ENCODE measurements around the gene KAT2A. TPM values are rescaled to one million over a fixed set of nuclear protein-coding genes. Genes with fewer than 3 reads are reported as not detected.

The KAT2A gene
- total RNA-seq, 4 donors from 2014 or later: 36.3 to 107 (median 57.1) TPM

DNA sequence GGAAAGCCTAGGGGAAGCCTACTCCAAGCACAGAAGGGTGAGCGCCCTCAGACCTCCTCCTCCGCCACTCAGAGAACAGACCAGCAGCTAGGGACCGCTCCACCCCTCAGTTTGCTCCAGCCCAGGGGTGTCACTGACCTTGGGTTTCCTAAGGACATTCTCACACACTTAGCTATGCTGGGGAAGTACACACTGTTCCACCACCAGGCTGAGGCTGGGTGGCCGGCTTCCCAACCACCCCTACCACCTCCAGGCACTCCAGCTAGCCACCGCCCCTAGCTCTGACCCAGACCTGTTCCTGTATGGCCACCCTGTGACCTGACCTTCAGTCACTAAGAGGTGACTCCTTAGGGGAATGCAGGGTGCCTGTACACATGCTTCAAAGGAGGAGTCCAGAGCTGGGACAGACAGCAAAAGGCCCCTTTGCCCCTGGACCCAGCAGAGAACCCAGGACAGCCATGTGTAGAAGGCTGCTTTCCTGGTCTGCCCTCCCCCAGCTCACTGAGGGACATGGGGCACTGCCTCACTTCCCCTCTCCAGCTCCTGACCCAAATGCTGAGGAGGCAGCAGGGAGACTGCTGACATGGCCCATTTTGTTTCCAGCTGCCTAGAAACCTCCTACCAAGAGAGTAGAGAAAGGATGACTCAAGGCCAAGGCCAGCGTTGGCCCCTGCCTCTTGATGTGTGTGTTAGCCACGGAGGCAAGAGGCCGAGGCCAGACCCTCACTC is 8.1 kb upstream of the KAT2A start:
- no peak overlapping the region for H3K4me3 ChIP-seq
- no peaks in the 10 kb centered on the region for H3K27me3 ChIP-seq
- peak overlapping the region; percentile 46 for H3K27ac ChIP-seq
- 83% methylated on average over 6 of the region's 8 CpGs for WGBS
- DNase-seq (ENCODE audit: low spot score in 2 of 2): no peak
- no peaks in the 10 kb centered on the region for H3K9me3 ChIP-seq
- H3K36me3 ChIP-seq: peaks cover 60% of the 10 kb centered on the region
- TF ChIP-seq POLR2A (IDR thresholded peaks at IDR 0.05) (no peak), CTCF (IDR thresholded peaks at IDR 0.05) (no peak), POLR2AphosphoS5 (IDR thresholded peaks at IDR 0.05) (no peak)
- H3K4me1 ChIP-seq: peaks cover 48% of the 10 kb centered on the region

DNA sequence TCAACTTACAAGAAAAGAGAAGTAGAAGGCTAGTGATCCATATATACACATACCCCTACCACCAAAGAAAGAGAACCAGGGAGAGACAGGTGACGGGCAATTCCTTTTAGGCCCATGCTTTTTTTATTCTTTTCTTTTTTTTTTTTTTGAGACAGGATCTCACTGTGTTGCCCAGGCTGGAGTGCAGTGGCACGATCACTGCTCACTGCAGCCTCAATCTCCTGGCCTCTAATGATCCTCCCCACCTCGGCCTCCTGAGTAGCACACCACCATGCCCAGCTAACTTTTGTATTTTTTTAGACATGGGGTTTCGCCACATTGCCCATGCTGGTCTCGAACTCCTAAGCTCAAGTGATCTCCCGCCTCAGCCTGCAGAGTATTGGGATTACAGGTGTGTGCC is 6.2 kb upstream of the KAT2A start:
- no peak for DNase-seq (ENCODE audit: low spot score in 2 of 2)
- Histone ChIP-seq H3K27ac (no peak overlapping the region), H3K9me3 (no peaks in the 10 kb centered on the region), H3K27me3 (no peaks in the 10 kb centered on the region), H3K36me3 (peaks cover 60% of the 10 kb centered on the region), H3K4me1 (peaks cover 34% of the 10 kb centered on the region), H3K4me3 (no peak overlapping the region)
- WGBS: 91% methylated on average over 6 of the region's 6 CpGs
- TF ChIP-seq POLR2A (IDR thresholded peaks at IDR 0.05): no peak
- no peak for TF ChIP-seq POLR2AphosphoS5 (IDR thresholded peaks at IDR 0.05)
- TF ChIP-seq EP300 (IDR thresholded peaks at IDR 0.05): no peak
- no peak for TF ChIP-seq CTCF (IDR thresholded peaks at IDR 0.05)

GRCh38 chr17:42126836-42127235 is 5.7 kb upstream of the KAT2A start:
- Histone ChIP-seq H3K4me3 (no peak overlapping the region), H3K27me3 (no peaks in the 10 kb centered on the region), H3K4me1 (peaks cover 34% of the 10 kb centered on the region), H3K9me3 (no peaks in the 10 kb centered on the region), H3K36me3 (peaks cover 60% of the 10 kb centered on the region), H3K27ac (no peak overlapping the region)
- TF ChIP-seq POLR2A (IDR thresholded peaks at IDR 0.05) (no peak), POLR2AphosphoS5 (IDR thresholded peaks at IDR 0.05) (no peak), CTCF (IDR thresholded peaks at IDR 0.05) (no peak)
- DNase-seq (ENCODE audit: low spot score in 2 of 2): no peak
- WGBS: 63% methylated on average over 3 of the region's 3 CpGs

GRCh38 chr17:42125565-42125964 is 4.4 kb upstream of the KAT2A start:
- Histone ChIP-seq H3K36me3 (peaks cover 60% of the 10 kb centered on the region), H3K4me3 (no peak overlapping the region)
- 71% methylated on average over 6 of the region's 12 CpGs for WGBS

DNA sequence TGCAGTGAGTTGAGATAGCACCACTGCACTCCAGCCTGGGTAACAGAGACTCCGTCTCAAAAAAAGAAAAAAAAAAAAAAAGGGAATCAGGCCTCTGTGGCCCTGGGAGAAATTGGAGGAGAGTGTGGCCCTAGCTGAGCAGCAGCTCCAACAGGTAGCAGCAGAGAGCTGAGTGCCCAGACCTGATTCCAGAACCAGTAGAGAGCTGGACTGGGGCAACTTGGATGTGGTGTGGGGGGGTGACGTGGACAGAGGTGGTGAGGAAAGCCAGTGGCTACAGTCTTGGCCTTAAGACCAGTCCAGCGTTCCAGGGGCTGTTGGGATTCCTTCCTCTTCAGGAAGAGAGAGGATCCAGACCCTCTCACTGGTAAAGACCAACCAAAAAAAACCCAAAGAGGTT is 3.1 kb upstream of the KAT2A start:
- DNase-seq (ENCODE audit: low spot score in 2 of 2): no peak
- peaks cover 48% of the 10 kb centered on the region for H3K36me3 ChIP-seq
- 86% methylated on average over 3 of the region's 3 CpGs for whole genome bisulfite sequencing
- no peak overlapping the region for H3K27ac ChIP-seq
- TF ChIP-seq POLR2A (IDR thresholded peaks at IDR 0.05): no peak
- no peak for TF ChIP-seq EP300 (IDR thresholded peaks at IDR 0.05)
- TF ChIP-seq POLR2AphosphoS5 (IDR thresholded peaks at IDR 0.05): no peak
- TF ChIP-seq CTCF (IDR thresholded peaks at IDR 0.05): no peak
- peaks cover 35% of the 10 kb centered on the region for H3K4me1 ChIP-seq
- H3K4me3 ChIP-seq: no peak overlapping the region
- H3K9me3 ChIP-seq: no peaks in the 10 kb centered on the region
- no peaks in the 10 kb centered on the region for H3K27me3 ChIP-seq

More at GRCh38 chr17:42125565-42125964, 4.4 kb upstream of the KAT2A start:
- Histone ChIP-seq H3K9me3 (no peaks in the 10 kb centered on the region), H3K27ac (no peak overlapping the region), H3K4me1 (peaks cover 31% of the 10 kb centered on the region), H3K27me3 (no peaks in the 10 kb centered on the region)
- TF ChIP-seq POLR2AphosphoS5 (IDR thresholded peaks at IDR 0.05): no peak
- no peak for TF ChIP-seq POLR2A (IDR thresholded peaks at IDR 0.05)
- no peak for TF ChIP-seq CTCF (IDR thresholded peaks at IDR 0.05)
- TF ChIP-seq EP300 (IDR thresholded peaks at IDR 0.05): no peak
- no peak for DNase-seq (ENCODE audit: low spot score in 2 of 2)
